Esophagus muscularis mucosa (tissue), 4 donors: ENCODE measurements around the gene MEF2A. TPM values are rescaled to one million over a fixed set of nuclear protein-coding genes. Genes with fewer than 3 reads are reported as not detected.
"Not testable (repeated sequence)": the region's sequence is repeated elsewhere in the genome, so short reads cannot be mapped to it uniquely, and the experiment has no call there.

Experiments
- DNase-seq: peaks from one replicate; pipeline ENCODE4 v3.0.0-alpha.2; 2017; ENCODE audit errors: extremely low spot score
- H3K27ac ChIP-seq, 4 donors: fragments of 200-600 bp; sonication (generic); replicated peaks in 1 of 4; 1 replicate in 3 of 4; 2 replicates in 1 of 4; pipeline ENCODE4 v1.5.1; 2016 to 2019; ENCODE audit warnings: mild to moderate bottlenecking in 1 of 4
- H3K27me3 ChIP-seq, 4 donors: fragments of 200-600 bp; sonication (generic); one replicate each; pipeline versions ENCODE4 v1.5.1 to v1.6.0; 2016 to 2019
- H3K36me3 ChIP-seq, 4 donors: fragments of 200-600 bp; sonication (generic); one replicate each; pipeline ENCODE4 v1.5.1; 2016 to 2019
- H3K4me1 ChIP-seq, 4 donors: fragments of 200-600 bp; sonication (generic); one replicate each; pipeline ENCODE4 v1.5.1; 2016 to 2019
- H3K4me3 ChIP-seq, 4 donors: fragments of 200-600 bp; sonication (generic); 1 replicate in 2 of 4; 2 replicates in 2 of 4; pipeline ENCODE4 v1.5.1; 2016 to 2019; ENCODE audit warnings: mild to moderate bottlenecking in 4 of 4, moderate library complexity in 1 of 4
- H3K9me3 ChIP-seq, 4 donors: fragments of 200-600 bp; sonication (generic); 1 replicate in 3 of 4; 2 replicates in 1 of 4; pipeline ENCODE4 v1.5.1; 2016 to 2019
- EP300 ChIP-seq: sonication (generic); formaldehyde crosslinking; IDR thresholded peaks from one replicate; pipeline ENCODE4 v1.6.1; 2017; ENCODE audit warnings: antibody characterized with exemption
- POLR2A ChIP-seq: fragments of 450-650 bp; IDR thresholded peaks from one replicate; pipeline ENCODE4 v1.6.1; 2017; ENCODE audit warnings: antibody characterized with exemption, moderate library complexity, mild to moderate bottlenecking, low read depth
- POLR2AphosphoS5 ChIP-seq, 2 donors: sonication (generic); formaldehyde crosslinking; IDR thresholded peaks; one replicate each; pipeline ENCODE4 v1.6.1; 2017; ENCODE audit warnings: antibody characterized with exemption in 2 of 2
- WGBS: methylation state at CpG from one replicate; pipeline ENCODE4 v1.1.5; 2018; 5-methylcytosine and 5-hydroxymethylcytosine counted together
- intact Hi-C: fragments of 100-400 bp; cut with DNase I; formaldehyde crosslinking; loops from one replicate; pipeline ENCODE4 v1.15.1; 2023
- total RNA-seq, 4 donors: library from RNA; depleted of rRNA; stranded (reverse); fragments of >200 nt; gene quantifications; one replicate each; pipeline versions ENCODE4 v1.1.0 to v1.2.1, GENCODE V29; 2016
- TF ChIP-seq, protein P1 (sequence below), 3 experiments: fragments of 200-600 bp in 2 of 3; fragments of 450-650 bp in 1 of 3; sonication (generic) in 2 of 3; IDR thresholded peaks; one replicate each; pipeline ENCODE4 v1.5.1; 2017 to 2019; ENCODE audit warnings: antibody characterized with exemption in 3 of 3, mild to moderate bottlenecking in 2 of 3, moderate library complexity in 1 of 3

The MEF2A gene
- total RNA-seq, 4 donors from 2014 or later, result 63.1 to 76.7 (median 73.3) TPM

DNA sequence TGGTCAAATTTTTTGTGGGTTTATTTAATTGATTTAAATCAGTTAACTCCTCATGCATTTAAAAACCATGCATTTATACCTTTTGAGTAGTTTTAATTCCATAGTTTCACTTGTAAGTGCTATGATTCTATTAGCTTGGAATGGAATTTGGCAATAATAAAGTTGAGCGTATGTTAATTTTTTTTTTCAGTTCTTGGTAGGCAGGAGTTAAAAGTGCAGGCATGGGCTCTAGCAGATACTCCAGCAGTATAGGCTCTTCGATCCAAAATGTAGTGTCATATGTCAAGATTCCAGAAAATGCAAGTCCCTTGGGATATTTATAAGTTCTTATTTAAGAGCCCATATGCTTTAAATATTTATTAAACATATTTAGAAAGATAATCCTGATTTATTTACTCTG is 97.1 kb downstream of the MEF2A start:
- DNase-seq, result no peak
- Histone ChIP-seq H3K36me3 (peaks cover 0 to 8% (median 2%) of the 10 kb centered on the region in 4 donors), H3K27ac (no peak overlapping the region), H3K27me3 (no peaks in the 10 kb centered on the region), H3K9me3 (no peaks in the 10 kb centered on the region), H3K4me3 (no peak overlapping the region), H3K4me1 (peaks cover 0 to 11% (median 2%) of the 10 kb centered on the region in 4 donors)
- intact Hi-C loops, result no loop called here
- TF ChIP-seq, protein P1, sequence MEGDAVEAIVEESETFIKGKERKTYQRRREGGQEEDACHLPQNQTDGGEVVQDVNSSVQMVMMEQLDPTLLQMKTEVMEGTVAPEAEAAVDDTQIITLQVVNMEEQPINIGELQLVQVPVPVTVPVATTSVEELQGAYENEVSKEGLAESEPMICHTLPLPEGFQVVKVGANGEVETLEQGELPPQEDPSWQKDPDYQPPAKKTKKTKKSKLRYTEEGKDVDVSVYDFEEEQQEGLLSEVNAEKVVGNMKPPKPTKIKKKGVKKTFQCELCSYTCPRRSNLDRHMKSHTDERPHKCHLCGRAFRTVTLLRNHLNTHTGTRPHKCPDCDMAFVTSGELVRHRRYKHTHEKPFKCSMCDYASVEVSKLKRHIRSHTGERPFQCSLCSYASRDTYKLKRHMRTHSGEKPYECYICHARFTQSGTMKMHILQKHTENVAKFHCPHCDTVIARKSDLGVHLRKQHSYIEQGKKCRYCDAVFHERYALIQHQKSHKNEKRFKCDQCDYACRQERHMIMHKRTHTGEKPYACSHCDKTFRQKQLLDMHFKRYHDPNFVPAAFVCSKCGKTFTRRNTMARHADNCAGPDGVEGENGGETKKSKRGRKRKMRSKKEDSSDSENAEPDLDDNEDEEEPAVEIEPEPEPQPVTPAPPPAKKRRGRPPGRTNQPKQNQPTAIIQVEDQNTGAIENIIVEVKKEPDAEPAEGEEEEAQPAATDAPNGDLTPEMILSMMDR (IDR thresholded peaks at IDR 0.05), result no peak
- no peak for TF ChIP-seq POLR2AphosphoS5 (IDR thresholded peaks at IDR 0.05)
- TF ChIP-seq EP300, result no peak
- TF ChIP-seq POLR2A, result no peak
- 77% methylated on average over 2 of the region's 2 CpGs for WGBS

GRCh38 chr15:99666073-99666472 is 100.3 kb downstream of the MEF2A start:
- DNase-seq, result not testable (repeated sequence)
- 99% methylated on average over 6 of the region's 6 CpGs for WGBS

GRCh38 chr15:99668533-99669182 is 102.9 kb downstream of the MEF2A start:
- H3K4me1 ChIP-seq, result peaks cover 9 to 24% (median 12%) of the 10 kb centered on the region in 4 donors
- intact Hi-C loops, result no loop called here
- 100% methylated on average over 2 of the region's 2 CpGs for WGBS

More at GRCh38 chr15:99666073-99666472, 100.3 kb downstream of the MEF2A start:
- H3K36me3 ChIP-seq, intact Hi-C loops, H3K27ac ChIP-seq, H3K4me3 ChIP-seq, H3K9me3 ChIP-seq, H3K27me3 ChIP-seq: not testable (repeated sequence)
- H3K4me1 ChIP-seq, result peaks cover 9 to 22% (median 14%) of the 10 kb centered on the region in 4 donors

GRCh38 chr15:99669250-99669649 is 103.5 kb downstream of the MEF2A start:
- intact Hi-C loops, result no loop called here
- H3K27ac ChIP-seq, result peak overlapping the region in 1 of 4 donors; percentile 40
- no peaks in the 10 kb centered on the region for H3K27me3 ChIP-seq
- peaks cover under 1 to 25% (median 11%) of the 10 kb centered on the region in 4 donors for H3K36me3 ChIP-seq
- H3K4me1 ChIP-seq, result peaks cover 9 to 24% (median 12%) of the 10 kb centered on the region in 4 donors
- 73% methylated on average over 1 of the region's 1 CpG for WGBS
- no peak overlapping the region for H3K4me3 ChIP-seq
- no peak for DNase-seq
- TF ChIP-seq POLR2A, result no peak
- TF ChIP-seq, protein P1 (IDR thresholded peaks at IDR 0.05), result no peak
- H3K9me3 ChIP-seq, result no peaks in the 10 kb centered on the region

More at GRCh38 chr15:99668533-99669182, 102.9 kb downstream of the MEF2A start:
- H3K9me3 ChIP-seq, result no peaks in the 10 kb centered on the region
- H3K27me3 ChIP-seq, result no peaks in the 10 kb centered on the region
- peaks cover 0 to 23% (median 9%) of the 10 kb centered on the region in 4 donors for H3K36me3 ChIP-seq
- TF ChIP-seq POLR2AphosphoS5 (IDR thresholded peaks at IDR 0.05) (no peak), EP300 (no peak), POLR2A (no peak)
- TF ChIP-seq, protein P1 (IDR thresholded peaks at IDR 0.05), result no peak
- DNase-seq, result no peak
- peak overlapping the region in 1 of 4 donors; percentile 40 for H3K27ac ChIP-seq
- no peak overlapping the region for H3K4me3 ChIP-seq

DNA sequence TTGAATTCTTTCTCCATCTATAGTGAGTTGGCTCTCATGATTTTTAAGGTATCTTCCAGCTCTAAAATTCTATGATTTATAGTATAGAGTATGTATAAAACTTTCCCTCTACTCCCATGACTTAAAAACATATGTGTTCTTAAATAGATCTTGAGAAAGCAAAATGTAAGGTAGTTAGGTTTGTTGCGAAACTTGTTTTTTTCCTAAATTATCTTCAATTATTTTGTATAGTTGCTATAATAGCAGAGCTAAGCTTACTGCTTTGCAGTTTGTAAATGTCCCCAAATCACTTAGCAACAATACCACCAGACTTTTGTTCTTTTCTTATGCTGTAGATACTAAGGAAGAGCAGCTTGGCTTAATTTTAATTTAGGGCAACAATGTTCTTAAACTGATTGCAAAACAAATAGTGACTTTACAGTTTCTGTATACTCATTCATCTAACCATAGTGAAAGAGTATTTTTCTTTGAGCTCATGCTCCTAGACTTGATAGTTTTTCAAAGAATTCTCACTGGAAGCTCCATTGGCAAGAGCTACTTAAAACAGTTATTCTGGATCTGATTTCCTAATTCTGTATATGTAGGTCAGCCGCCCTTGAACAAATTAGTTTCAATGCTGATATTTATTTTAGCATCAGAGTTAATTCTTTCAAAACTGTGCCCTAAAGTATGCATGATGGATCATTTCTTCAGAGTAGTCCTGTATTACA is 106.3 kb downstream of the MEF2A start:
- DNase-seq, result no peak
- intact Hi-C loops, result no loop called here
- H3K36me3 ChIP-seq, result peaks cover 21 to 49% (median 35%) of the 10 kb centered on the region in 4 donors
- no peak overlapping the region for H3K4me3 ChIP-seq
- peaks cover 9 to 24% (median 12%) of the 10 kb centered on the region in 4 donors for H3K4me1 ChIP-seq
- H3K9me3 ChIP-seq, result no peaks in the 10 kb centered on the region
- WGBS, result 88% methylated on average over 2 of the region's 2 CpGs
- H3K27me3 ChIP-seq, result no peaks in the 10 kb centered on the region
- no peak for TF ChIP-seq EP300
- TF ChIP-seq, protein P1 (IDR thresholded peaks at IDR 0.05), result no peak
- no peak for TF ChIP-seq POLR2AphosphoS5 (IDR thresholded peaks at IDR 0.05)
- no peak for TF ChIP-seq POLR2A
- H3K27ac ChIP-seq, result no peak overlapping the region
